Measurements from ENCODE around the gene SYNE3. TPM values are rescaled to one million over a fixed set of nuclear protein-coding genes. Genes with fewer than 3 reads are reported as not detected.

The SYNE3 gene
- total RNA-seq, 1 experiment from 2014 or later, result 1.2 TPM

DNA sequence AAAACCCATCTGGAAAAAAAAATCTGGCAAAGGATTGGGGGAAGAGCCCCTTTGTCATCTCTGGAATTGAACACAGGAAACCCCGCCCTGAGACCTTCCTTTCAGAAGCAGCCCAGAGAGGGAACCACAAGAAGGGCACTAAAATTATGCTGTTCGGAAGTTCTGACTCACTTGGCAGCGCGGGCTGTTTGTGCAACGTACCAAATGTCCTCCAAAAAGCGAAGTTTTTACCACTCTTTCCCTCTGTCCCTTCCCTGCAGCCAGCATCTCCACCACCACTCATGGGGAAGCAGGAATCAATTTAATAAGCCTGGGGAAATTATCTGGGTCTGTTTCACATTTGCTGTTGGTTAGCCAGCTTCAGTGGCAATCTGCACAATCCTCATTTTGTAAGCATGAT, 3.2 kb upstream of the SYNE3 start:
- no peak overlapping the region for H3K9ac ChIP-seq (ENCODE audit: low read length)
- no peaks in the 10 kb centered on the region for H3K9me3 ChIP-seq (ENCODE audit: low read length)
- TF ChIP-seq, protein P1, sequence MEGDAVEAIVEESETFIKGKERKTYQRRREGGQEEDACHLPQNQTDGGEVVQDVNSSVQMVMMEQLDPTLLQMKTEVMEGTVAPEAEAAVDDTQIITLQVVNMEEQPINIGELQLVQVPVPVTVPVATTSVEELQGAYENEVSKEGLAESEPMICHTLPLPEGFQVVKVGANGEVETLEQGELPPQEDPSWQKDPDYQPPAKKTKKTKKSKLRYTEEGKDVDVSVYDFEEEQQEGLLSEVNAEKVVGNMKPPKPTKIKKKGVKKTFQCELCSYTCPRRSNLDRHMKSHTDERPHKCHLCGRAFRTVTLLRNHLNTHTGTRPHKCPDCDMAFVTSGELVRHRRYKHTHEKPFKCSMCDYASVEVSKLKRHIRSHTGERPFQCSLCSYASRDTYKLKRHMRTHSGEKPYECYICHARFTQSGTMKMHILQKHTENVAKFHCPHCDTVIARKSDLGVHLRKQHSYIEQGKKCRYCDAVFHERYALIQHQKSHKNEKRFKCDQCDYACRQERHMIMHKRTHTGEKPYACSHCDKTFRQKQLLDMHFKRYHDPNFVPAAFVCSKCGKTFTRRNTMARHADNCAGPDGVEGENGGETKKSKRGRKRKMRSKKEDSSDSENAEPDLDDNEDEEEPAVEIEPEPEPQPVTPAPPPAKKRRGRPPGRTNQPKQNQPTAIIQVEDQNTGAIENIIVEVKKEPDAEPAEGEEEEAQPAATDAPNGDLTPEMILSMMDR (conservative IDR thresholded peaks at IDR 0.05; ENCODE audit: low read depth, low read length), result no peak
- no peak for TF ChIP-seq EZH2phosphoT487 (IDR thresholded peaks at IDR 0.05; ENCODE audit: borderline replicate concordance, low read length)
- TF ChIP-seq EZH2 (IDR thresholded peaks at IDR 0.05; ENCODE audit: low read length, unreplicated experiment), result no peak
- no peaks in the 10 kb centered on the region for H3F3A ChIP-seq (ENCODE audit: low read length, unreplicated experiment)
- BruUV-seq (replicated peaks), result no TSS peak
- peak overlapping the region; percentile 54 for H2AFZ ChIP-seq (ENCODE audit: low read length)
- DNase-seq, result peak; percentile 79
- intact Hi-C loops (cut with micrococcal nuclease), result no loop called here
- peak overlapping the region; percentile 16; the same call in 1 of the 2 replicates for H3K4me3 ChIP-seq (ENCODE audit: low read length)
- peak overlapping the region; percentile 66 for H3K4me2 ChIP-seq (ENCODE audit: low read length)
- ChIA-PET POLR2A (ENCODE audit: unreplicated experiment) (no interaction called here), CTCF (interaction anchor here (1.0 kb wide), 1 partner anchor 77 kb away, joined by 3 read pairs; no protein-coding TSS in a partner anchor)
- H3K9me2 ChIP-seq (replicated peaks; ENCODE audit: low read length), result no peaks in the 10 kb centered on the region
- no peaks in the 10 kb centered on the region for H3K36me3 ChIP-seq (ENCODE audit: low read depth, low read length)
- ATAC-seq, result peak; percentile 54
- H3K27ac ChIP-seq (ENCODE audit: low read length), result peak overlapping the region; percentile 9; the same call in 1 of the 2 replicates
- no peaks in the 10 kb centered on the region for H3K27me3 ChIP-seq (ENCODE audit: low read length)
- H3K79me2 ChIP-seq (ENCODE audit: low read length), result no peaks in the 10 kb centered on the region
- H4K20me1 ChIP-seq (ENCODE audit: low read length), result no peaks in the 10 kb centered on the region
- peaks cover 26% of the 10 kb centered on the region for H3K4me1 ChIP-seq (ENCODE audit: insufficient read depth, low read length)

DNA sequence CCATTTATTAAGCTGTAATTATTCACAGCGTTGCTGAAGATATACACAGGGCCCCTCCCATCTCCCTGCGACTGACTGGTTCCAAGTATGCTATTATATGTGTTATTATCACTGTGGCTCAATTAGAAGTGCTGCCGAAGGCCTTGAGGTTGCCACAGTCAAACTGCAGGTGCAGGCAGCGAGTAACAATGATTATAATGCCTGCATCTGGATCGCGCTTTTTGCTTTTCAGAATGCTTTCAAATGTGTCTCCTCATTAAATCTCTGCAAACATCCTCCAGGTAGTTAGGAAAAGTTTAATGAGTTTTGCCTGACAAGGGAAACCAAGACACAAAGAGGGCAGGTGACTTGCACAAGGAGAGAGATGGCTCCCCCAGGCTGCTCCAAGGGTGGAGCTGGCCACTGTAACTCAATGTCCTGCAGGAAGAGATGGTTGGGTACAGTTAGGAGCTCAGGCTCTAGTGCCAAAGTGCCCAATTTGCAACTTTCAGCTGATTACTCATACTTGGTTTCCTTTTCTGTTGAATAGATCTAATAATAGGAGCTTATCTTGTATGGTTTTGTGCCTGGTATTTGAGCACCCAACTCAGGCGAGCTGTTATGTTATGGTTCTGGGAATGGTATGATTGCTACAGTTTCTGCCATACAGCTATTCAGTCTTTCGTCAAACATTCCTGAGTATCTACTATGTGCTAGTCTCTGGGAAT, 1.7 kb upstream of the SYNE3 start:
- TF ChIP-seq EZH2 (IDR thresholded peaks at IDR 0.05; ENCODE audit: low read length, unreplicated experiment) (no peak), EZH2phosphoT487 (IDR thresholded peaks at IDR 0.05; ENCODE audit: borderline replicate concordance, low read length) (no peak)
- TF ChIP-seq, protein P1 (conservative IDR thresholded peaks at IDR 0.05; ENCODE audit: low read depth, low read length), result no peak
- ChIA-PET CTCF (interaction anchor here (0.7 to 0.8 kb wide), 2 partner anchors 17 to 76 kb away, joined by 3 read pairs; no protein-coding TSS in a partner anchor), POLR2A (ENCODE audit: unreplicated experiment) (no interaction called here)
- H2AFZ ChIP-seq (ENCODE audit: low read length), result no peak overlapping the region
- intact Hi-C loops (cut with micrococcal nuclease), result no loop called here
- H3K79me2 ChIP-seq (ENCODE audit: low read length), result no peaks in the 10 kb centered on the region
- H3K4me1 ChIP-seq (ENCODE audit: insufficient read depth, low read length), result peaks cover 20% of the 10 kb centered on the region
- H3F3A ChIP-seq (ENCODE audit: low read length, unreplicated experiment), result no peaks in the 10 kb centered on the region
- H3K27me3 ChIP-seq (ENCODE audit: low read length), result no peaks in the 10 kb centered on the region
- H3K36me3 ChIP-seq (ENCODE audit: low read depth, low read length), result no peaks in the 10 kb centered on the region
- DNase-seq, result no peak
- ATAC-seq, result no peak
- H3K9me2 ChIP-seq (replicated peaks; ENCODE audit: low read length), result no peaks in the 10 kb centered on the region
- no peaks in the 10 kb centered on the region for H3K9me3 ChIP-seq (ENCODE audit: low read length)
- no peak overlapping the region for H3K27ac ChIP-seq (ENCODE audit: low read length)
- H3K4me3 ChIP-seq (ENCODE audit: low read length), result no peak overlapping the region
- H3K9ac ChIP-seq (ENCODE audit: low read length), result no peak overlapping the region
- BruUV-seq (replicated peaks), result no TSS peak
- no peaks in the 10 kb centered on the region for H4K20me1 ChIP-seq (ENCODE audit: low read length)
- H3K4me2 ChIP-seq (ENCODE audit: low read length), result no peak overlapping the region
